AG09309 (cell line): ENCODE results near the gene GPR152.

Source experiments
- DNase-seq: peaks from one replicate; pipeline ENCODE4 v3.0.0-alpha.2; 2010; ENCODE audit warnings: low read depth
- H3K4me3 ChIP-seq: 2 replicates; pipeline ENCODE4 v1.5.1; 2011; ENCODE audit warnings: mild to moderate bottlenecking, low read depth, low read length, moderate library complexity; ENCODE audit not compliant: control insufficient read depth
- CTCF ChIP-seq: IDR thresholded peaks from 2 replicates; pipeline ENCODE4 v1.5.1; 2011; ENCODE audit warnings: mild to moderate bottlenecking, low read depth, low read length, inconsistent platforms; ENCODE audit not compliant: insufficient read depth, control insufficient read depth; ENCODE audit errors: missing control alignments

GPR152 gene

GRCh38 chr11:67413266-67413849 is 39.2 kb downstream of the GPR152 start:
- no peak for TF ChIP-seq CTCF
- H3K4me3 ChIP-seq, result no peak overlapping the region
- no peak for DNase-seq

- DNase-seq, result no peak
- no peak overlapping the region for H3K4me3 ChIP-seq
- no peak for TF ChIP-seq CTCF
These were observed 39.9 kb downstream of the GPR152 start for GRCh38 chr11:67412495-67413179.

GRCh38 chr11:67411785-67412152 is 40.8 kb downstream of the GPR152 start:
- no peak overlapping the region for H3K4me3 ChIP-seq
- no peak for DNase-seq
- no peak for TF ChIP-seq CTCF

GRCh38 chr11:67410984-67411784 is 41.3 kb downstream of the GPR152 start:
- no peak overlapping the region for H3K4me3 ChIP-seq
- no peak for TF ChIP-seq CTCF
- DNase-seq, result no peak

- TF ChIP-seq CTCF, result no peak
- no peak overlapping the region for H3K4me3 ChIP-seq
- no peak for DNase-seq
These were observed 42.1 kb downstream of the GPR152 start for GRCh38 chr11:67410369-67410831.

GRCh38 chr11:67409781-67410368 is 42.7 kb downstream of the GPR152 start:
- DNase-seq, result no peak
- no peak for TF ChIP-seq CTCF
- H3K4me3 ChIP-seq, result no peak overlapping the region
